ENCODE results near the gene FES.

DNA sequence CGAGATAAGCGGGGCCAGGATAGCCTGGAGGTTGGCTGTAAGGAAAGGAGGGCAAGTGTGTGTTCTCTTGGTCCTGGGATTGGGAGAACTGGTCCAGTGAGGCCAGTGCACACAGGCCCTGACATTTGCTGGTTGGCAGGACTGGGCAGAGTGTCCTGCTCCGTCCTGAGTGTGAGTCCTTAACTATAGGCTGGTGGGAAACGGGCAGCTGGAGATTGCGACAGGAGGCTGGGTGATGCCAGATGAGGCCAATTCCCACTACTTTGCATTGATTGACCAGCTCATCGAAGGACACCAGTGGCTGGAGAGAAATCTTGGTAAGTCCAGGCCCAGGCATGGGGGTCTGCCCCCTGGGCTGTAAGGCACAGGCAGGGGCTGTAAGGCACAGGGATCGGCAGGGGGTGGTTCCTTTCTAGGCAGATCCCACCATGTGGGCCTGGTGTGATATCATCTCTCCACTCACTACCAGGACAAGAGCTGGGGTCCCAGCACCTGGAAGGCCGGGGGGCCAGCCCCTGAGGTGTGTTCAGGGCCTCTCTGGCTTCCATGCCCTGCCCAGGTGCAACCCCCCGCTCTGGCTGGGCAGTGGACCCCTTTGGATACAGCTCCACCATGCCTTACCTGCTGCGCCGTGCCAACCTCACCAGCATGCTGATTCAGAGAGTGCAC is 22.0 kb downstream of the FES start:
- TF ChIP-seq, protein P1, sequence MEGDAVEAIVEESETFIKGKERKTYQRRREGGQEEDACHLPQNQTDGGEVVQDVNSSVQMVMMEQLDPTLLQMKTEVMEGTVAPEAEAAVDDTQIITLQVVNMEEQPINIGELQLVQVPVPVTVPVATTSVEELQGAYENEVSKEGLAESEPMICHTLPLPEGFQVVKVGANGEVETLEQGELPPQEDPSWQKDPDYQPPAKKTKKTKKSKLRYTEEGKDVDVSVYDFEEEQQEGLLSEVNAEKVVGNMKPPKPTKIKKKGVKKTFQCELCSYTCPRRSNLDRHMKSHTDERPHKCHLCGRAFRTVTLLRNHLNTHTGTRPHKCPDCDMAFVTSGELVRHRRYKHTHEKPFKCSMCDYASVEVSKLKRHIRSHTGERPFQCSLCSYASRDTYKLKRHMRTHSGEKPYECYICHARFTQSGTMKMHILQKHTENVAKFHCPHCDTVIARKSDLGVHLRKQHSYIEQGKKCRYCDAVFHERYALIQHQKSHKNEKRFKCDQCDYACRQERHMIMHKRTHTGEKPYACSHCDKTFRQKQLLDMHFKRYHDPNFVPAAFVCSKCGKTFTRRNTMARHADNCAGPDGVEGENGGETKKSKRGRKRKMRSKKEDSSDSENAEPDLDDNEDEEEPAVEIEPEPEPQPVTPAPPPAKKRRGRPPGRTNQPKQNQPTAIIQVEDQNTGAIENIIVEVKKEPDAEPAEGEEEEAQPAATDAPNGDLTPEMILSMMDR (IDR thresholded peaks at IDR 0.05): no peak
- TF ChIP-seq EP300 (IDR thresholded peaks at IDR 0.05) (no peak), POLR2A (IDR thresholded peaks at IDR 0.05) (no peak)
